Ovary (tissue), 9 donors: ENCODE results near the gene GRB2. TPM values are rescaled to one million over a fixed set of nuclear protein-coding genes. Genes with fewer than 3 reads are reported as not detected.

Experiments
- DNase-seq, 5 donors: peaks; one replicate each; pipeline ENCODE4 v3.0.0-alpha.2; 2019 to 2020
- H3K27ac ChIP-seq, 2 donors: fragments of 200-600 bp; one replicate each; pipeline versions ENCODE4 v1.5.1 to v1.8.0; 2019 to 2022
- H3K27me3 ChIP-seq: fragments of 200-600 bp; one replicate; pipeline ENCODE4 v1.8.0; 2022
- H3K36me3 ChIP-seq: fragments of 200-600 bp; sonication (generic); one replicate; pipeline ENCODE4 v1.5.1; 2019
- H3K4me1 ChIP-seq: one replicate; pipeline ENCODE4 v1.8.1; 2013; ENCODE audit warnings: mild to moderate bottlenecking, moderate library complexity; ENCODE audit not compliant: insufficient read depth
- H3K4me3 ChIP-seq: fragments of 200-600 bp; sonication (generic); one replicate; pipeline ENCODE4 v1.5.1; 2017
- H3K9me3 ChIP-seq, 2 donors: fragments of 200-600 bp in 1 of 2; sonication (generic) in 1 of 2; one replicate each; pipeline versions ENCODE4 v1.5.1 to v1.8.1; 2013 to 2019; ENCODE audit warnings: mild to moderate bottlenecking in 1 of 2, moderate library complexity in 1 of 2
- CTCF ChIP-seq, 3 donors: fragments of 450-650 bp in 2 of 3; fragments of 200-600 bp in 1 of 3; IDR thresholded peaks; one replicate each; pipeline versions ENCODE4 v1.5.1 to v1.8.0; 2016 to 2022; ENCODE audit warnings: antibody characterized with exemption in 3 of 3, mild to moderate bottlenecking in 1 of 3
- EP300 ChIP-seq: sonication (generic); formaldehyde crosslinking; IDR thresholded peaks from one replicate; pipeline ENCODE4 v1.6.1; 2017; ENCODE audit warnings: antibody characterized with exemption
- POLR2A ChIP-seq: fragments of 450-650 bp; IDR thresholded peaks from one replicate; pipeline ENCODE4 v1.6.1; 2017; ENCODE audit warnings: antibody characterized with exemption, mild to moderate bottlenecking, moderate library complexity
- WGBS, 3 donors: extraction: QIAGEN DNeasy Blood & Tissue Kit in 1 of 3; methylation state at CpG; one replicate each; pipeline versions ENCODE4 v1.1.5 to v1.1.7; 2013 to 2017; 5-methylcytosine and 5-hydroxymethylcytosine counted together
- intact Hi-C, 4 donors: fragments of 100-400 bp; cut with DNase I; formaldehyde crosslinking; loops; one replicate each; pipeline versions ENCODE4 v1.11.0 to v1.15.1; 2022 to 2023
- polyA plus RNA-seq, 2 donors: library from polyadenylated mRNA; stranded (reverse); fragments of 200-250 nt in 1 of 2; fragments of 350-450 nt in 1 of 2; fragmentation: Illumina TruSeq in 1 of 2; extraction: RNeasy Lipid Tissue Mini Kit (QIAGEN cat#74804) in 1 of 2; gene quantifications; one replicate each; pipeline ENCODE4 v1.2.3, GENCODE V29; 2013 to 2014
- total RNA-seq, 7 donors: library from RNA; depleted of rRNA in 2 of 7; stranded (reverse); fragments of >200 nt in 2 of 7; fragmentation: NEBNext Ultra II Directional in 3 of 7; extraction: Animal tissue kit (Norgen Biotek cat#: 25700) in 3 of 7; gene quantifications; one replicate each; pipeline versions ENCODE4 v1.1.0 to v1.2.4, GENCODE V29; 2016 to 2023
- donor health status: DM: no; HTN: no; CAD: no; lungs with moderate emphysema.
- donor health status: DM: no; HTN: no; CAD: no.
- donor health status: Bipolar disorder and iron deficiency.
- donor health status: DM: yes; HTN: yes; CAD: no.
- donor health status: DM: no; HTN: no; CAD: no.
- donor health status: DM: yes; HTN: yes; CAD: no.

GRB2 gene
- total and polyA plus RNA-seq, 9 donors = 41.5 to 88.2 (median 62.6) TPM

GRCh38 chr17:75313941-75314551 lies 91.4 kb downstream of the GRB2 start:
- TF ChIP-seq CTCF (IDR thresholded peaks at IDR 0.05) = no peak
- TF ChIP-seq POLR2A = no peak
- no peak for TF ChIP-seq EP300
- Histone ChIP-seq H3K27ac (no peak overlapping the region), H3K4me1 (peaks cover 2% of the 10 kb centered on the region), H3K36me3 (no peaks in the 10 kb centered on the region), H3K9me3 (no peaks in the 10 kb centered on the region), H3K4me3 (no peak overlapping the region), H3K27me3 (no peaks in the 10 kb centered on the region)
- DNase-seq = no peak
- WGBS, 3 donors = 75 to 80% (median 80%) methylated on average over 14 of the region's 14 CpGs
- intact Hi-C loops = no loop called here

DNA sequence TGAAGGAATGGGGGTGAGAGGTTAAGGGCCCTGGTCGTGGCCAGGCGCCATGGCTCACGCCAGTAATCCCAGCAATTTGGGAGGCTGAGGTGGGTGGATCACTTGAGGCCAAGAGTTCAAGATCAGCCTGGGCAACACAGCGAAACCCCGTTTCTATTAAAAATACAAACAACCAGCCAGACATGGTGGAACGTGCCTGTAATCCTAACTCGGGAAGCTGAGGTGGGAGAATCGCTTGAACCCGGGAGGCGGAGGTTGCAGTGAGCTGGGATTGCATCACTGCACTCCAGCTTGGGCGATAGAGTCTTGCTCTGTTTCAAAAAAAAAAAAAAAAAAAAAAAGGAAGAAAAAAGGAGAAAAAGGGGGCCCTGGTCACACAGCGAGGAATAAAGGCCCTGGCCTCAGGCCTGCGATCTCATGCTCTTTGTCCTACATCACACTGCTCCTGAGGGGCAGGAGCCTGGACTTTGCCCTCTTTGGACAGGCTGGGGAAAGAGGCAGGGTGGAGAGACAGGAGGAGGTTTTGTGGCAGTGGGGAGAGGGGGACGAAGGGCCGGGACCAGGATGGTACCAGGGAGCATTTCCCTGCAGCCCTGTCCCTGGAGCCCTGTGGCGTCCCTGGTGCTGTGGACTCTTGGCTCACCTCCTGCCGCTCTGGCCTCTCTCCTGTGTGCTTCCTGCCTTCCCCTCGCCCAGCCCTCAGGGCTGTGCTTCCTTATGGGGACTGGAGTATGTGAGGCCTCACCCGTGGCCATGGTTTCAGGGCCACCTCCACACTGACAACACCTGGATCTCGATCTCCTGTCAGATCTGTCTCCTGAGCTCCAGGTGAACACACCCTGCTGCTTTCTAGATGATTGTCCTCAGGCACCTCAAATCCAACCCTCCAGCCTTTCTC lies 96.5 kb downstream of the GRB2 start:
- TF ChIP-seq EP300 (no peak), CTCF (IDR thresholded peaks at IDR 0.05) (no peak)
- no peaks in the 10 kb centered on the region for H3K9me3 ChIP-seq
- H3K4me3 ChIP-seq = no peak overlapping the region
- intact Hi-C loops = no loop called here
- H3K27me3 ChIP-seq = no peaks in the 10 kb centered on the region
- 66 to 74% (median 70%) methylated on average over 20 of the region's 20 CpGs for WGBS, 3 donors
- no peak overlapping the region for H3K27ac ChIP-seq
- no peaks in the 10 kb centered on the region for H3K4me1 ChIP-seq
- no peak for DNase-seq
- H3K36me3 ChIP-seq = no peaks in the 10 kb centered on the region

GRCh38 chr17:75307957-75308731 lies 97.3 kb downstream of the GRB2 start:
- Histone ChIP-seq H3K27me3 (no peaks in the 10 kb centered on the region), H3K36me3 (no peaks in the 10 kb centered on the region), H3K4me3 (no peak overlapping the region), H3K4me1 (no peaks in the 10 kb centered on the region), H3K9me3 (no peaks in the 10 kb centered on the region), H3K27ac (no peak overlapping the region)
- whole genome bisulfite sequencing, 3 donors = 73 to 83% (median 80%) methylated on average over 13 of the region's 13 CpGs
- intact Hi-C loops = no loop called here
- TF ChIP-seq CTCF (IDR thresholded peaks at IDR 0.05) (no peak), POLR2A (no peak), EP300 (no peak)
- no peak for DNase-seq

DNA sequence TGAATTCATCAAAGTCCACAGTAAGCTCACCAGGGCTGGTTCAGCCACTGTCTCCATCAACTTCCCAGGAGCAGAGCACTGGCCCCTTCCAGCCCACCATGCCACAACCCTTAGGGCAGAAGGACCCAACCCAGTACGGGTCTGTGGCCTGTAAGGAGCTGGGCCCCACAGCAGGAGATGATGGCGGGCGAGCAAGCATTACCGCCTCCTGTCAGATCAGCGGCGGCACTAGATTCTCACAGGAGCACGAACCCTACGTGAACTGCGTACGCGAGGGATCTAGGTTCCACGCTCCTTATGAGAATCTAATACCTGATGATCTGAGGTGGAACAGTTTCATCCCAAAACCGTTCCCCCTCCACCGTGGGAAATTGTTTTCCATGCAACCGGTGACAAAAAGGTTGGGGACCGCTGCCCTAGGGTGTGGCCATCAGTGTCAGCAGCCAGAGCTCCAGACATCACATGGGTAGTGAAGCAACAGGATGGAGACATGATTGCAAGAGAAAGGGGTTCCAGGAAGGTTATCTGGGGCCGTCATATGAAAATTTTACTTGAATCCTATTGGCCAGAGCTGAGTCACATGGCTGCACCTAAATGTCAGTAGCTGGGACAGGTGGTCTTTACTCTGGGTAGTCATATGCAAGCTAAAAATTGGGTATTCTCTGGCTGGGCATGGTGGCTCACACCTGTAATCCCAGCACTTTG lies 103.8 kb downstream of the GRB2 start:
- no peak for DNase-seq
- H3K9me3 ChIP-seq = no peaks in the 10 kb centered on the region
- H3K27ac ChIP-seq = no peak overlapping the region
- intact Hi-C loops = no loop called here
- H3K27me3 ChIP-seq = no peaks in the 10 kb centered on the region
- no peaks in the 10 kb centered on the region for H3K4me1 ChIP-seq
- 85 to 87% (median 86%) methylated on average over 17 of the region's 17 CpGs for WGBS, 3 donors
- TF ChIP-seq CTCF (IDR thresholded peaks at IDR 0.05) = no peak
- no peak for TF ChIP-seq POLR2A
- no peak for TF ChIP-seq EP300
- no peaks in the 10 kb centered on the region for H3K36me3 ChIP-seq
- H3K4me3 ChIP-seq = no peak overlapping the region
